Ovary (tissue), 10 donors: ENCODE measurements around the gene TANC2. TPM values are rescaled to one million over a fixed set of nuclear protein-coding genes. Genes with fewer than 3 reads are reported as not detected.
A peak's percentile ranks its signal among the peaks of the same experiment; 100 is the strongest.

Experiments used
- DNase-seq, 5 donors: peaks; one replicate each; pipeline ENCODE4 v3.0.0-alpha.2; 2019 to 2020
- H3K27ac ChIP-seq, 2 donors: fragments of 200-600 bp; one replicate each; pipeline versions ENCODE4 v1.5.1 to v1.8.0; 2019 to 2022
- H3K27me3 ChIP-seq: fragments of 200-600 bp; one replicate; pipeline ENCODE4 v1.8.0; 2022
- H3K36me3 ChIP-seq: fragments of 200-600 bp; sonication (generic); one replicate; pipeline ENCODE4 v1.5.1; 2019
- H3K4me1 ChIP-seq: one replicate; pipeline ENCODE4 v1.8.1; 2013; ENCODE audit warnings: mild to moderate bottlenecking, moderate library complexity; ENCODE audit not compliant: insufficient read depth
- H3K4me3 ChIP-seq: fragments of 200-600 bp; sonication (generic); one replicate; pipeline ENCODE4 v1.5.1; 2017
- H3K9me3 ChIP-seq, 2 donors: fragments of 200-600 bp in 1 of 2; sonication (generic) in 1 of 2; one replicate each; pipeline versions ENCODE4 v1.5.1 to v1.8.1; 2013 to 2019; ENCODE audit warnings: mild to moderate bottlenecking in 1 of 2, moderate library complexity in 1 of 2
- EP300 ChIP-seq: sonication (generic); formaldehyde crosslinking; IDR thresholded peaks from one replicate; pipeline ENCODE4 v1.6.1; 2017; ENCODE audit warnings: antibody characterized with exemption
- POLR2A ChIP-seq: fragments of 450-650 bp; IDR thresholded peaks from one replicate; pipeline ENCODE4 v1.6.1; 2017; ENCODE audit warnings: antibody characterized with exemption, mild to moderate bottlenecking, moderate library complexity
- WGBS, 3 donors: extraction: QIAGEN DNeasy Blood & Tissue Kit in 1 of 3; methylation state at CpG; one replicate each; pipeline versions ENCODE4 v1.1.5 to v1.1.7; 2013 to 2017; 5-methylcytosine and 5-hydroxymethylcytosine counted together
- intact Hi-C, 4 donors: fragments of 100-400 bp; cut with DNase I; formaldehyde crosslinking; loops; one replicate each; pipeline versions ENCODE4 v1.11.0 to v1.15.1; 2022 to 2023
- long read RNA-seq, 3 donors: library from polyadenylated mRNA in 2 of 3; unstranded in 2 of 3; transcript quantifications; one replicate each; pipeline ENCODE4 v2.0.0 and lab custom pipeline, GENCODE V29; 2021 to 2026
- polyA plus RNA-seq, 2 donors: library from polyadenylated mRNA; stranded (reverse); fragments of 200-250 nt in 1 of 2; fragments of 350-450 nt in 1 of 2; fragmentation: Illumina TruSeq in 1 of 2; extraction: RNeasy Lipid Tissue Mini Kit (QIAGEN cat#74804) in 1 of 2; gene quantifications; one replicate each; pipeline ENCODE4 v1.2.3, GENCODE V29; 2013 to 2014
- total RNA-seq, 7 donors: library from RNA; depleted of rRNA in 2 of 7; stranded (reverse); fragments of >200 nt in 2 of 7; fragmentation: NEBNext Ultra II Directional in 3 of 7; extraction: Animal tissue kit (Norgen Biotek cat#: 25700) in 3 of 7; gene quantifications; one replicate each; pipeline versions ENCODE4 v1.1.0 to v1.2.4, GENCODE V29; 2016 to 2023
- TF ChIP-seq, protein P1 (sequence below), 3 donors: fragments of 450-650 bp in 2 of 3; fragments of 200-600 bp in 1 of 3; IDR thresholded peaks; one replicate each; pipeline versions ENCODE4 v1.5.1 to v1.8.0; 2016 to 2022; ENCODE audit warnings: antibody characterized with exemption in 3 of 3, mild to moderate bottlenecking in 1 of 3
- donor health status: DM: no; HTN: no; CAD: no; lungs with moderate emphysema.
- donor health status: DM: no; HTN: no; CAD: no.
- donor health status: Bipolar disorder and iron deficiency.
- donor health status: DM: yes; HTN: yes; CAD: no.
- donor health status: DM: no; HTN: no; CAD: no.
- donor health status: DM: yes; HTN: yes; CAD: no.

TANC2 gene
- total RNA-seq (10 to 100 TPM in 6 of 7 donors, 1 to 10 TPM in 1; 9.2 to 45.4 (median 20.4) TPM), polyA plus RNA-seq (10 to 100 TPM in 1 of 2 donors, 1 to 10 TPM in 1; 3.5 to 14.7 TPM)
- long read RNA-seq, donor 1, full-length matches to known transcripts = 1 of 5 reads
- long read RNA-seq, donor 1, partial matches to known transcripts = 0 of 5 reads
- long read RNA-seq, donor 1, other reads (novel, unspliced or antisense) = 4 of 5 reads
- long read RNA-seq, donor 2 = 0 reads
- long read RNA-seq, donor 3, partial matches to known transcripts = 2 of 8 reads
- long read RNA-seq, donor 3, other reads (novel, unspliced or antisense) = 6 of 8 reads

DNA sequence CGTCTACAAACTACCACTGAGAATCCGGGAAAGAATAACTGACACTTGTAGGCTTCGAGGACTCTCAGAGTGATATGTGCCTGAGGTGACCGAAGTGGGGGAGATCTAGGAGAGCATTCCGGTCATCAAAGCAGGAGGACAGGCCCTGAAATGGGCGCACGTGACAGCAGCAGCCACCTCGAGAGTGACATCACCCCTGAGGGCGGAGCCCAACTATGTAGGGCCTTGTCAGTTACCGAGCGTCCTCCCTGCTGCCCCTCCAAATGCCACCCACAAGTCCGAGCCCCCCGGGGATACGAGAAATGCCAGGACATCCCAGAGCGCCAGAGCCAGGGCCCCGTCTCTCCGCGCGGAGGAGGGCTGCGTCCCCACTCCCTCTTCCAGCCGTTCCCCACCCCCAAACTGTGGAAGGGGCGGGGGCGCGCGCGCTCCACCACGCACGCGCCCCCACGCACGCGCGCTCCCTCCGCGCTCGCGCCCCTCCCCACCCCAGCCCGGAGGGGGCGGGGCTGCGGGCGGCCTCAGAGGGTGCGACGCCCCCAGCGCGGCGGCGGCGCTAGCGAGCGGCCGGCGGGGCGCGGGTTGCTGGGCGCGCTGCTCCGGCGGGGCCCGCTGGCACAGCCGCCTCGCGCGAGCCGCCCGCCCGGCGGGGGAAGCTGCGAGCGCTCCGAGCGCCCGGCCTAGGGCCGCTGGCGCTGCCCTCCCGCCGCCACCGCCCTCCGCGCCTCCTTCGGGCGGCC lies at the start of gene TANC2:
TANC2 (plus strand) TSS at position 550 of the 740 bp plus-strand sequence. CDS start 43,325 bp downstream, outside the sequence.
- Histone ChIP-seq H3K9me3 (no peaks in the 10 kb centered on the region), H3K27me3 (no peaks in the 10 kb centered on the region), H3K27ac (peak within 1 kb of the TSS; percentile 62 to 77), H3K4me3 (peak within 1 kb of the TSS; percentile 44), H3K36me3 (no peaks in the 10 kb centered on the region), H3K4me1 (no peaks in the 10 kb centered on the region)
- 1 to 5% (median 3%) methylated on average over 20 to 81 of the region's 81 CpGs for WGBS, 3 donors
- TF ChIP-seq, protein P1, sequence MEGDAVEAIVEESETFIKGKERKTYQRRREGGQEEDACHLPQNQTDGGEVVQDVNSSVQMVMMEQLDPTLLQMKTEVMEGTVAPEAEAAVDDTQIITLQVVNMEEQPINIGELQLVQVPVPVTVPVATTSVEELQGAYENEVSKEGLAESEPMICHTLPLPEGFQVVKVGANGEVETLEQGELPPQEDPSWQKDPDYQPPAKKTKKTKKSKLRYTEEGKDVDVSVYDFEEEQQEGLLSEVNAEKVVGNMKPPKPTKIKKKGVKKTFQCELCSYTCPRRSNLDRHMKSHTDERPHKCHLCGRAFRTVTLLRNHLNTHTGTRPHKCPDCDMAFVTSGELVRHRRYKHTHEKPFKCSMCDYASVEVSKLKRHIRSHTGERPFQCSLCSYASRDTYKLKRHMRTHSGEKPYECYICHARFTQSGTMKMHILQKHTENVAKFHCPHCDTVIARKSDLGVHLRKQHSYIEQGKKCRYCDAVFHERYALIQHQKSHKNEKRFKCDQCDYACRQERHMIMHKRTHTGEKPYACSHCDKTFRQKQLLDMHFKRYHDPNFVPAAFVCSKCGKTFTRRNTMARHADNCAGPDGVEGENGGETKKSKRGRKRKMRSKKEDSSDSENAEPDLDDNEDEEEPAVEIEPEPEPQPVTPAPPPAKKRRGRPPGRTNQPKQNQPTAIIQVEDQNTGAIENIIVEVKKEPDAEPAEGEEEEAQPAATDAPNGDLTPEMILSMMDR (IDR thresholded peaks at IDR 0.05) = no peak
- peak; percentile 43 for TF ChIP-seq POLR2A
- TF ChIP-seq EP300 = no peak
- DNase-seq = peak; percentile 77 to 87 (median 83)
- intact Hi-C loops = loop anchor here (5.0 to 10.0 kb wide), 4 partner anchors 261 to 439 kb away; no protein-coding TSS in a partner anchor

DNA sequence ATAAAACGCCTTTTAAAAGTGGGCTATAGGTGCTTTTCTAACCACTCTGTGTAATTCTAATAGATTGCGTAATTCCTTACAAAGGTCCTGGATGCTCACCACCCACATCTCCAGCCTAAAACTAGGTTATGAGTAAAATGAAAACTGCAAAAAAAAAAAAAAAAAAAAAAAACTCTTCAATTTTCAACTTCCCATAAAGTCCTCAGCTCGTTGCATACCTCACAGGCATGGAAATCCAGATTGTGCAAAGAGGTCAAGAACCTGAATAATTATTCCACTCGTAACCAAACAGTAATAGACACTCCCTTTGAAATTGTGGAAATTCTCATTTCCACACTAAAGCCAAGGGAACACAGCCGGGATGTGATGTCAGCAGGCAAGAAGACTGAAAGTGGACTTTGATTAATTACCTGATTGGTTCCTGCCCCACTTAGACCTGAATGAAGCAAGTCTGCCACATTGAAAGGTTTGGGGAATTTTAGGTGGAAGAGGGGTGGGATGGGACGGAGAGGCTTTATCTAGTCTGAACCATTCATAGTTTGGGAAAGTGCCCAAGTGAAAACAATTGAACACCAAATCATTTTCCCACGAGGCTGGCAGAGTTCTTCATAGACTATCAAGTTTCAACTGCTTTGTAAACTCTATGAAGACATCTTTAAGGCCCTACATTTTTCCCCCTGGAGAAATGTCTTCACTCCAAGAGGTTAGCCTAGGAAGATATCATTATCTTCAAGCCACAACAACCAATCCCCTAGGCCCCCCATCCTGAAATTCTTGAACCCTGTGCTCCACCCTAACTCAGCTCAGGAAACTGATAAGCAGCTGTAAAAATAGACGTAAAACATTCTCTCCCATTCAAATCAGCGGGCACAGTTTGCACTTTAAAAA lies 49.1 kb upstream of the TANC2 start:
- Histone ChIP-seq H3K27ac (no peak overlapping the region), H3K27me3 (no peaks in the 10 kb centered on the region), H3K4me1 (no peaks in the 10 kb centered on the region), H3K36me3 (no peaks in the 10 kb centered on the region), H3K4me3 (no peak overlapping the region), H3K9me3 (no peaks in the 10 kb centered on the region)
- WGBS, 3 donors = 28 to 37% (median 34%) methylated on average over 9 of the region's 9 CpGs
- DNase-seq = peak in 1 of 5 donors; percentile 26
- intact Hi-C loops = no loop called here
- TF ChIP-seq, protein P1 (IDR thresholded peaks at IDR 0.05) = no peak
- TF ChIP-seq EP300 = no peak
- TF ChIP-seq POLR2A = no peak

DNA sequence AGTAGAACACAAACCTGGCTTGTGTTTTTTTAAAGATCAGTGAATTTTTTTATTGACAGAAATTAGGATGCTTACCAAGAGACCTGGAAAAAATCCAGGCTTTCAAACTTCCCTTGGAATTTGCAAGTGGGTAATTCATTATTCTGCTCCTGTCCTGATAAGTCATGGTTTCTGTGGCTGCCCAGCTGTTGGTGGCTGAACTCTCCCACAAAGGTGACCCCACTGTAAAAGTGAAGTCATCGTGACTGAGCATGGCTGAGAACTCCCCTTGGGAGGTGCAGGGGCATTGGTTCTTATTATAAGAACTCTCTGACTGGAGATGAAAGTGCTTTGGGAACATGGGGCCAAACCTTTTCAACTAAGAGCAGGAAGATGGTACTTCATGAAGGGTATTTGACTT lies 46.6 kb upstream of the TANC2 start:
- Histone ChIP-seq H3K27me3 (no peaks in the 10 kb centered on the region), H3K36me3 (no peaks in the 10 kb centered on the region), H3K4me1 (no peaks in the 10 kb centered on the region), H3K4me3 (no peak overlapping the region), H3K27ac (no peak overlapping the region), H3K9me3 (no peaks in the 10 kb centered on the region)
- no peak for DNase-seq
- intact Hi-C loops = no loop called here
- 14 to 43% (median 24%) methylated on average over 1 of the region's 1 CpG for WGBS, 3 donors
- TF ChIP-seq, protein P1 (IDR thresholded peaks at IDR 0.05) = no peak
- TF ChIP-seq POLR2A (no peak), EP300 (no peak)

DNA sequence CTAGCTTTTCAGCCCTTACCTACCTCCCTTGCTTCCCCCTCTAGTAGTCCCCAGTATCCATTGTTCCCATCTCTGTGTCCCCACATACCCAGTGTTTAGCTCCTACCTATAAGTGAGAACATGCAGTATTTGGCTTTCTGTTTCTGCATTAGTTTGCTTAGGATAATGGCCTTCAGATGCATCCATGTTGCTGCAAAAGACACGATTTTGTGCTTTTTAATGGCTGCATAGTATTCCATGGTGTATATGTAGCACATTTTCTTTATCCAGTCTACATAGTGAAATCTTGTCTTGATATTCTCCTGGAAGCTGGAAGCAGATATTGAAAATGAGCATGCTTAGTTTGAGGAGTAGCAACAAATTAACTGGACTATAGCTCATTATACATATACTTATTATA lies 45.7 kb upstream of the TANC2 start:
- DNase-seq = no peak
- Histone ChIP-seq H3K9me3 (no peaks in the 10 kb centered on the region), H3K4me1 (no peaks in the 10 kb centered on the region), H3K36me3 (no peaks in the 10 kb centered on the region), H3K27me3 (no peaks in the 10 kb centered on the region), H3K27ac (no peak overlapping the region), H3K4me3 (no peak overlapping the region)
- intact Hi-C loops = no loop called here
- no peak for TF ChIP-seq EP300
- no peak for TF ChIP-seq POLR2A
- TF ChIP-seq, protein P1 (IDR thresholded peaks at IDR 0.05) = no peak
- WGBS, 3 donors = 82 to 94% (median 85%) methylated on average over 1 of the region's 1 CpG
